ENCODE data around the gene IL23R. TPM values are rescaled to one million over a fixed set of nuclear protein-coding genes. Genes with fewer than 3 reads are reported as not detected.

The IL23R gene
- total RNA-seq, 1 experiment from 2014 or later: not detected

DNA sequence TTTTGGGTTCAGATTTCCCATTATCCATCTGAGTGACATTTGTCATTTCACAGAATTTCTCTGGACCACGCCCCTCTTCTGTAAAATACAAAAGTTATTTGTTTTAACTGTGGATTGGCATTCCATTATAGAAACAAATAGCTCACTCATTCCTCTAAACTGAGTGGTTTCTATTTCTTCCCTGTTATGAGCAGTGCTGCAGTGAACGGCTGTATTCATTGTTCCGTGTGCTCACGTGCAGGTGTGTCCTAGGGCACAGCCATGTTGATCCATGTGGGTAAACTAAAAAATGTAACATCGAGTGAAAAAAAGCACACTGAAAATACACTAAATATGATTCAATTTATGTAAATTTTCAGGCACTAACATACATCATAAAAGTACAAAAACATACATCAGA is 114.4 kb downstream of the IL23R start:
- no peak for ATAC-seq
- intact Hi-C loops (cut with micrococcal nuclease): no loop called here
- no TSS peak for BruUV-seq (replicated peaks)

DNA sequence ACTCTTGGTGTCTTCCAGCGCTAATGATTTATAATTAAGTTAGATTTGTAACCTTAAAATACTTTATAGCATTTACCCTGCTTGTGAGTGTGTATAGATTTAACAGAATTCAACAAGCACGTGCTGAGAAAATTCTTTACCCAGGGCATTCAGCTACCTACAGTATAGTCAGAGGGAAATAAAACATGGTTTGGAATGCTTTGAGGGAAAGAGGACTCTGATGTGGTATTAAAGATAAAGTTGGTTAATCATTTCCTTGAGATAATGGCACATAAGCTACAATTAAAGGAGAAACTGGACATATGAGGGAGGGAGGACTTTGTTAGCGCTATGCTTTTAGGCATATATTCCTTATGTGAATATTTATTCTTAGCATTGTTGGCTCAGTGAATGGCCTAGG is 115.0 kb downstream of the IL23R start:
- Histone ChIP-seq H3K4me3 (replicated peaks in 1 of 2; ENCODE audit: low read depth in 1 of 2, low read length in 2 of 2) (no peak overlapping the region), H3K9me3 (ENCODE audit: control insufficient read depth in 1 of 2, insufficient read depth in 1 of 2, low read depth in 1 of 2, low read length in 2 of 2) (no peaks in the 10 kb centered on the region), H3K4me1 (ENCODE audit: control insufficient read depth in 1 of 2, insufficient read depth in 2 of 2, low read length in 2 of 2) (peaks cover 0 to 2% of the 10 kb centered on the region in 2 experiments; a peak in 1 of 4 replicates), H3K27me3 (ENCODE audit: insufficient read depth, low read length) (no peaks in the 10 kb centered on the region), H3K36me3 (ENCODE audit: control insufficient read depth in 1 of 2, insufficient read depth in 2 of 2, low read length in 2 of 2) (no peaks in the 10 kb centered on the region), H4K20me1 (ENCODE audit: insufficient read depth) (no peaks in the 10 kb centered on the region), H3K9ac (ENCODE audit: low read length) (no peak overlapping the region), H2AFZ (ENCODE audit: low read depth, low read length, poor library complexity, severe bottlenecking) (no peak overlapping the region), H3K9me2 (ENCODE audit: insufficient read depth) (no peaks in the 10 kb centered on the region), H3K79me2 (ENCODE audit: insufficient read depth, low read length) (no peaks in the 10 kb centered on the region), H3K4me2 (ENCODE audit: low read length) (no peak overlapping the region), H3K27ac (ENCODE audit: low read depth, low read length) (no peak overlapping the region)
- CTCF ChIA-PET: no interaction called here
- POLR2A ChIA-PET: no interaction called here
- no peak for TF ChIP-seq SIN3A (IDR thresholded peaks at IDR 0.05; ENCODE audit: low read depth)
- no TSS peak for BruUV-seq (replicated peaks)
- ATAC-seq (no peak), DNase-seq (ENCODE audit: low read depth, low spot score) (no peak)
- intact Hi-C loops (cut with micrococcal nuclease): no loop called here
- RAD21 ChIA-PET (ENCODE audit: low non-redundant PET in 1 of 2, low total read pairs in 2 of 2, uncharacterized antibody in 2 of 2, unreplicated experiment in 2 of 2): no interaction called here

More for the DNA sequence above, 114.4 kb downstream of the IL23R start:
- H3K9me3 ChIP-seq (ENCODE audit: control insufficient read depth in 1 of 2, insufficient read depth in 1 of 2, low read depth in 1 of 2, low read length in 2 of 2): no peaks in the 10 kb centered on the region
- POLR2A ChIA-PET: no interaction called here
- no peak overlapping the region for H3K27ac ChIP-seq (ENCODE audit: low read depth, low read length)
- no peak overlapping the region for H3K9ac ChIP-seq (ENCODE audit: low read length)
- H3K4me3 ChIP-seq (replicated peaks in 1 of 2; ENCODE audit: low read depth in 1 of 2, low read length in 2 of 2): no peak overlapping the region
- DNase-seq (ENCODE audit: low read depth, low spot score): no peak
- TF ChIP-seq YY1 (IDR thresholded peaks at IDR 0.05; ENCODE audit: extremely low read depth, insufficient replicate concordance, low read depth, low read length): no peak
- TF ChIP-seq JUND (IDR thresholded peaks at IDR 0.05): no peak
- TF ChIP-seq TCF7L2 (IDR thresholded peaks at IDR 0.05; ENCODE audit: borderline replicate concordance, extremely low read depth, insufficient read depth, insufficient read length): no peak
- TF ChIP-seq SP1 (IDR thresholded peaks at IDR 0.05; ENCODE audit: low read depth): no peak
- TF ChIP-seq CEBPB (IDR thresholded peaks at IDR 0.05; ENCODE audit: low read depth): no peak
- no peak for TF ChIP-seq POLR2AphosphoS5 (IDR thresholded peaks at IDR 0.05; ENCODE audit: low read depth, low read length)
- no peaks in the 10 kb centered on the region for H3K4me1 ChIP-seq (ENCODE audit: control insufficient read depth in 1 of 2, insufficient read depth in 2 of 2, low read length in 2 of 2)
- CTCF ChIA-PET: no interaction called here
- no peak overlapping the region for H3K4me2 ChIP-seq (ENCODE audit: low read length)
- H2AFZ ChIP-seq (ENCODE audit: low read depth, low read length, poor library complexity, severe bottlenecking): no peak overlapping the region
- no peaks in the 10 kb centered on the region for H3K36me3 ChIP-seq (ENCODE audit: control insufficient read depth in 1 of 2, insufficient read depth in 2 of 2, low read length in 2 of 2)
- no peaks in the 10 kb centered on the region for H4K20me1 ChIP-seq (ENCODE audit: insufficient read depth)
- RAD21 ChIA-PET (ENCODE audit: low non-redundant PET in 1 of 2, low total read pairs in 2 of 2, uncharacterized antibody in 2 of 2, unreplicated experiment in 2 of 2): no interaction called here
- no peaks in the 10 kb centered on the region for H3K9me2 ChIP-seq (ENCODE audit: insufficient read depth)
- no peaks in the 10 kb centered on the region for H3K27me3 ChIP-seq (ENCODE audit: insufficient read depth, low read length)
- H3K79me2 ChIP-seq (ENCODE audit: insufficient read depth, low read length): no peaks in the 10 kb centered on the region

Measured in HCT116 (cell line).